Left hindlimb (tissue), 1 donor: ENCODE data around the gene SSNA1.

ENCODE experiments used
- DNase-seq: peaks from one replicate; pipeline ENCODE4 v3.0.0-alpha.2; 2018

SSNA1 gene

DNA sequence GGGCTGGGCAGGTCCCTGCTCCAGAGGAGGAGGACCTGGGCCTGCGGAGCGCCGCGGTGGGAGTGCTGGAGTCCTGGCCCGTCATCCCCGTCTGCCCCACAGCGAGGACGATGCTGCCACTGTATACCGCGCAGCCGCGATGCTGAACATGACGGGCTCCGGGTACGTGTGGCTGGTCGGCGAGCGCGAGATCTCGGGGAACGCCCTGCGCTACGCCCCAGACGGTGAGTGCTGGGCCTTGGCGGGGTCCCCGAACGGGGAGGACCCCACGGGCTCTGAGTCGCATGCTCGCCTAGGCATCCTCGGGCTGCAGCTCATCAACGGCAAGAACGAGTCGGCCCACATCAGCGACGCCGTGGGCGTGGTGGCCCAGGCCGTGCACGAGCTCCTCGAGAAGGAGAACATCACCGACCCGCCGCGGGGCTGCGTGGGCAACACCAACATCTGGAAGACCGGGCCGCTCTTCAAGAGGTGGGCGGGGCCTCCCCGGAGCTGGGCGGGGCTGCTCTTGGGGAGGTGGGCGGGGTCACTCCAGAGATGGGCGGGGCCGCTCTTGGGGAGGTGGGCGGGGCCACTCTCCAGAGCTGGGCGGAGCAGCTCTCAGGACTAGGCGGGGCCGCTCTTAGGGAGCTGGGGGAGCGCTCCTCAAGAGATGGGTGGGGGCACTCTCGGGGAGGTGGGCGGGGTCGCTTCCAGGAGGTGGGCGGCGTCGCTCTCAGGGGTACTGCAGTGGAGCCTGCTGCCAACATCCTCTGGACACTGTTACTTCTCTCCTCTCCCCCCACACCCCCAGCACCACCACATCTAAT is 31.7 kb upstream of the SSNA1 start:
- no peak for DNase-seq

DNA sequence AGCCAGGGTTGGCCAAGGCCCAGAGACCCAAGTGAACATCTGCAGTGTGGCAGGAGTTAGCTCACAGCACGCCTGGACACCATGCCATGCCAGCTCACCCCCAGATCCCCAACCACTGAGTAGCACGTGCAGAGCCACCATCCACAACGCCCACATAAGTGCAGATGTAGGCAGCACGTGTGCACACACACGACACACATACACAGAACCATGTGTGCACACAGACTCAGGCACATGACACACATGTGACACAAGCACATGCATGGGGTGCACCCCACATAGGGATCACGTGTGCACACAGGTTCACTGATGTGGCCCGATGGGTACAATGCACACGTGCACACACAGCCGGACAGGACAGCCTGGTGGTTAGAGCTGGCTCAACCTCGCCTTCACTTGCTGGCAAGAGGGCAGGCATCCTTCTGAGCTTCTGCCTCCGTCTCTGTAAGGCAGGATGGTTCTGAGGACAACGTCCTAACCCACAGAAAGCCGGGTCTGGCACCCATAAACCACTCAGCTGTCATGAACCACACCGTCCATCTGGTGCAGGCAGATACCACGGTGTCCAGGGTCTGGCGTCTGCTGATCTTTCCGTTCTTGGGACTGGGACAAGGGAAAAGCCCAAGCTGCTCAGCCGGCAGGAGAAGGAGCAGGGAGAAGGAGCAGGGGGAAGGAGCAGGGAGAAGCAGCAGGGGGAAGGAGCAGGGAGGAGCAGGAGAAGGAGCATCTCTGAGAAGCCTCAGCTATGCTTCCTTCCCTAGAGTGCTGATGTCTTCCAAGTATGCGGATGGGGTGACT is 30.7 kb upstream of the SSNA1 start:
- DNase-seq: no peak

GRCh38 chr9:137158625-137159024 is 29.9 kb upstream of the SSNA1 start:
- no peak for DNase-seq

GRCh38 chr9:137159105-137160053 is 29.1 kb upstream of the SSNA1 start:
- DNase-seq: no peak

DNA sequence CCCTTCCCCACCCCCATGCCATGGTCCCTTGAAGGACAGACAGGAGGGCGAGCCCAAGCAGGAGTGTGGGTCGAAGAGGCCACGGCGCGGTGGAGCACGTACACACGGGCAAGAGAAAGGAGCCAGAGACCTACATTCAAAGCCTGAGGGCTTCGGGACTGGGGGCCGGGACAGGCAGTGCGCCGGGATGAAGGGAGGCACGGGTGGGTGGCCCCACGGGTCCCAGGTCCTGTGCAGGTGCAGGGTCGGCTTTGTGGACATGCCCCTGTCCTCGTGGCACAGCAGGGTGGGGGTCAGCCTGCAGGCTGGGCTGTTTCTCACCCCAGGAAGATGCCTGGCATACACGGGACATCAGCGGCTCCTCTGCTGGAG is 28.4 kb upstream of the SSNA1 start:
- DNase-seq: no peak

DNA sequence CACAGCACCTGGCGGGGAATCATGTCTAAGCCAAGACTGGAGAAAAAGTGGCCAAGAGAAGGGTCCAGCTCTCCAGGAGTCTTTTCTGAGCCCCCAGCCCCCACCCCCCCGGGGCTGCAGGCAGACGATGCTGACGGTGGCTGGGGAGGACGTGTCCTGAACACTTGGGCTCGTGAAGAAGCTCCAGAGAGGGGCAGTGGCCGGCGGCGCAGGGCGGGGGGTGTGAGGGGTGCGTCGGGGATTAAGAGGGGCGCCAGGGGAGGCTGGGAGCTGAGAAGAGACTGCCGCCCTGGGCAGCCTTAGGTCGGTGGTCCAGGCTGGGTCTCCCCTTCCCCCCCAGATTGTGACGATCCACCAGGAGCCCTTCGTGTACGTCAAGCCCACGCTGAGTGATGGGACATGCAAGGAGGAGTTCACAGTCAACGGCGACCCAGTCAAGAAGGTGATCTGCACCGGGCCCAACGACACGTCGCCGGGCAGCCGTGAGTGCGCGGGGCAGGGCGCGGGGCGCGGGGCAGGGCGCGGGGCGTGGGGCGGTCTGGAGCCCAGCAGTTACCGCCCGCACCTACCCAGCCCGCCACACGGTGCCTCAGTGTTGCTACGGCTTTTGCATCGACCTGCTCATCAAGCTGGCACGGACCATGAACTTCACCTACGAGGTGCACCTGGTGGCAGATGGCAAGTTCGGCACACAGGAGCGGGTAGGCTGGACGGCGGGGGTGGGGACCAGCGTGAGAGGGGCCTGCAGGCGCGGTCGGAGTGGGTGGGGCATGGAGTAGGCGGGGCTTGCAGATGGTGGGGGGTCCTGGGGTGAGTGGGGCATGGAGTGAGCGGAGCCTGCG is 27.5 kb upstream of the SSNA1 start:
- DNase-seq: no peak

DNA sequence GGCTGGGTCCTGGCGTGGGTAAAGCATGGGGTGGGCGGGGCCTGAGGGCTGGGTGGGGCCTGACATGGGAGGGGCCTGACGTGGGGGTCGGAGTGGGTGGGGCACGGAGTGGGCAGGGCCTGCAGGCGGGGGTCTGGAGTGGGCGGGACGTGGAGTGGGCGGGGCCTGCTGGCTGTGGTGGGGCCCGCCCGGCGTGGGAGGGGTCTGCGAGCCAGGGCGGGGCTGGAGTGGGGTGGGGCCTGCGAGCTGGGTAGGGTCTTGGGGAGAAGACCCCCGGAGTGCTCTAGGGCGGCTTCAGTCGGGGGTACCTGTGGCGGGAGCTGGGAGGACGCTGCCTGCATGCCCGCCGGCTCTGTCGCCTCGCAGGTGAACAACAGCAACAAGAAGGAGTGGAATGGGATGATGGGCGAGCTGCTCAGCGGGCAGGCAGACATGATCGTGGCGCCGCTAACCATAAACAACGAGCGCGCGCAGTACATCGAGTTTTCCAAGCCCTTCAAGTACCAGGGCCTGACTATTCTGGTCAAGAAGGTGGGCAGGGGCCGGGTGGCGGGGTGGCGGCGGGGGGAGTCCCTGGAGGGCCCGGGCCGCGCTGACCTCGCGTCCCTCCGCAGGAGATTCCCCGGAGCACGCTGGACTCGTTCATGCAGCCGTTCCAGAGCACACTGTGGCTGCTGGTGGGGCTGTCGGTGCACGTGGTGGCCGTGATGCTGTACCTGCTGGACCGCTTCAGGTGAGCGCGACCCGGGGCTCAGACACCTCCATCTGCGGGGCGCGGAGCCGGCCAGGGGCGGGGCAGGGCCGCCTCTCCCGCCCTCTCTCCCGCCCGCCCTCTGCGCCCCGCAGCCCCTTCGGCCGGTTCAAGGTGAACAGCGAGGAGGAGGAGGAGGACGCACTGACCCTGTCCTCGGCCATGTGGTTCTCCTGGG is 26.7 kb upstream of the SSNA1 start:
- no peak for DNase-seq

- DNase-seq: no peak
These were observed 25.7 kb upstream of the SSNA1 start for GRCh38 chr9:137162505-137163364.

DNA sequence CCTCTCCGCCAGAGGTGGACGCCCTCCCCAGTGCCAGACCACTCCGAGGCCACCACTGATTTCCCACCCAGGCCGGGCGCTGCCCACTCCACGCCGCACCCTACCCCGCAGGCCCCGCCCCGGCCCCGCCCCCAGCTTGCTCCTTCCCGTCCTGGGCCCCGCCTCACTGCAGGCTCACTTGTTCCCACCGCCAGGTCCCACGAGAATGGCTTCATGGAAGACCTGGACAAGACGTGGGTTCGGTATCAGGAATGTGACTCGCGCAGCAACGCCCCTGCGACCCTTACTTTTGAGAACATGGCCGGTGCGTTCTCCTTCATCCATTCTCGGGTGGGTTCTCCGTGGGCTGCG is 25.1 kb upstream of the SSNA1 start:
- DNase-seq: no peak

DNA sequence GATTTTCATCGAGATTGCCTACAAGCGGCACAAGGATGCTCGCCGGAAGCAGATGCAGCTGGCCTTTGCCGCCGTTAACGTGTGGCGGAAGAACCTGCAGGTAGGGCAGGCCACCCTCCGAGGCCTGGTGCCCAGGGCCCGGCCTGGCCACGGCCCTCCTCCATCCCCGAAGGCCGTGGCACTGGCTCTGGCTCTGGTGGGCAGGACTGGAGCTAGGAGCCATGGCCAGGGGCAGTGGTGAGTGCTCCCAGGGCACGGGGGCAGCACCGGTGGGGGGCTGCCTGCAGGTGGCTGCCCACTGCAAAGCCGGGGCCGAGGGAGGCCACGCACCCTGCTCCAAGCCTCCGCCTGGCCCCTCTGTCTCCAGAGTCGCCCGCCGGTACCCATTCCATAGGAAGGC is 24.7 kb upstream of the SSNA1 start:
- DNase-seq: no peak

DNA sequence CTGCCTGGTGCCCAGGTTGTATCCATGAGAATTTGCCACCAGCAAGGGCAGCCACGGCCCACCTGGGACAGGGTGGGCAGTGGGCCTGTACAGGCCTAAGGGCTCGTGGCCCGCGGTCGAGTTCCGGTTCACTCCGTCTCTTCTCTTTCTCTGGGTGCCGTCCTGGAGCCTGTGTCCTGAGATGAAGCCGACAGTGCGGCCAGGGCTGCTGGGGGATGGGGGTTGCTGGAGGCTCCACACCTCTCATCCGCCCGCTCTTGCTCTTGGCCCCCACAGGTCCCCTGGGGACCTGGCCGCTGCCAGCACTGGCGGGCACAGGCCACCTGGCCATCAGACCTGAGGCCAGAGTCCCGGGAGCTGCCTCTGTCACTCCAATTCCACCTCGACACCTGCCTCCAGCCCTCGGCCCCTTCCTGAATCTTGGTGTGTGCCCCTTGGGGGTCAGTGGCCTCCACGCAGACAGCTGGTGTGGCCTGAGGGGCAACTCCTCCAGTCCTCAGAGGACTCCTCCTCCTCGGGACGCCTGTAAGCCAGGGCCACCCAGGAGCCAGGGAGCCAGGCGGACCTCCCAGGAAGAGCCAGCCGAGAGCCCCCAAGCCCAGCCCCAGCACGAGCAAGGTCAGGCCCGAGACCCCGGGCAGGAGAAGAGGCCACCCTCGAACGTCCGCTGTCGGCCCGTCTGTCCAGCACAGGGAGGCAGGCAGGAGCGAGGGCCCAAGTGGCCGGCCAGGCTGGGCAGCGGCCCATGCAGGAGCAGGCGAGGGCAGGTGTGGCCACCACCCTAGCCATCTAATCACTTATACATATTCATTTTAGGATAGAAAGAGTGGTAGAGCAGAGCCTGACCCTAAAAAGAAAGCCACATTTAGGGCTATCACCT is 23.9 kb upstream of the SSNA1 start:
- no peak for DNase-seq

DNA sequence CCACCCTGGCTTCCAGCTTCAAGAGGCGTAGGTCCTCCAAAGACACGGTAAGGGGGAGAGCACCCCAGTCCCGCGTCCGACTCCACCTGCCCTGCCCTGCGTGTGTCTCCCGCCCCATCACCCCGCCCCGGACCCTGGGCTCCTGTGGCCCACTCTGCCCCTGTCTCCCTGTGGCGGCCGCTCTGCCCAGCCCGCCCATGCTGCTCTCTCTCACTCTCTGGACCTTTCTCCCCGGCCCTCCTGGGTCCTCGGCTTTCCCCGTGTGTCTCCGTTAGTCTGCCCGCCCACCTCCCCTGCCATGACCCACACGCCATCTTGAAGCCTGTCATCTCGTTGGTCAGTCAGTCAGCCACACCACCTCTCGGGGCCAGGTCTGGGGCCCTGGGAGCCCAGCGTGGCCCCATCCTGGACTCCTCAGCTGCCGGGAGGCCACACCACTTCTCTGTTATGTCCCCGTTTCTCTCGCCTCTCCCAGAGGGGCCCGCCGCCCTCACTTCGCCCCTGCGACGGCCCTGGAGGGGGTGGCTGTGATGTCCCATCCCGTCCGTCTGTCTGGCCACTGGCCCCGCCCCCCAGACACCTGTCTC is 23.1 kb upstream of the SSNA1 start:
- no peak for DNase-seq

DNA sequence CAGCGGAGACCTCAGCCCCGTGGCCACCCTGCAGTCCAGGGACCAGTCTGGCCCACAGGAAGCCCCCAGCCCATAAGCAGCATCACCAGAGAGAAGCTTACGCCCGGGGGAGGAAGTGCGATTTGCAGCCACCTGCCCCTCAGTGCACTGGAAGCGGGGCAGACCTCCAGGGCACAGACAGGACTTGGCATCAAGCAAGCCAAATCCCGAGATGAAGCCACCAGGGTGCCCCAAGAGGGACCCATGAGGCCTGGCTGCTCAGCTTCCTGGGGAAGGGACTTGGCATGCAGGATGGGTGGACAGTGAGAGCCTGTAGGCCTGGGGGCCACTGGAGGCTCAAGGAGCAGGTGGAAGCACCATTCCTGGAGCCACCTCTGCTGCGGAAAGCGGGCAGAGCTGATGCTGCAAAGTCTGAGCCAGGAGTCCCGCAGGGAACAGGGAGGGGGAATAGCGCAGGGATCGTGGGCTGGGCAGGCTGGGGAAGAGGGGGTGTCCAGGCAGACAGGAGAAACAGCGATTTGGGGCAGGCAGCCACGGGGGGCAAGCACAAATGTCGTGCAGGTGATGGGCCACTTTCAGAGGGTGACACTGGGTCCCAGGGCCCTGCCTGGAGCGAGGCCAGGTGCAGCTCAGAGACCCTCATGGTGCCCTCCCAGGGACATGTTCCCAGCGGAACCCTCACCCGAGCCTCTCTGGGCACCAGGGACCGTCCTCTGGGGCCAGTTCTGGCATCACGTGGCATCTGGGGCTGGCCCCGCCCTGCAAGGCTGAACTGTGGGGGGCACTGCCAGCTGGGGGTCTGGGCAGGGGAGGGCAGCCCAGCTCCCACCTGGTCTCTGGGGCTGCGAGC is 21.9 kb upstream of the SSNA1 start:
- DNase-seq: no peak

DNA sequence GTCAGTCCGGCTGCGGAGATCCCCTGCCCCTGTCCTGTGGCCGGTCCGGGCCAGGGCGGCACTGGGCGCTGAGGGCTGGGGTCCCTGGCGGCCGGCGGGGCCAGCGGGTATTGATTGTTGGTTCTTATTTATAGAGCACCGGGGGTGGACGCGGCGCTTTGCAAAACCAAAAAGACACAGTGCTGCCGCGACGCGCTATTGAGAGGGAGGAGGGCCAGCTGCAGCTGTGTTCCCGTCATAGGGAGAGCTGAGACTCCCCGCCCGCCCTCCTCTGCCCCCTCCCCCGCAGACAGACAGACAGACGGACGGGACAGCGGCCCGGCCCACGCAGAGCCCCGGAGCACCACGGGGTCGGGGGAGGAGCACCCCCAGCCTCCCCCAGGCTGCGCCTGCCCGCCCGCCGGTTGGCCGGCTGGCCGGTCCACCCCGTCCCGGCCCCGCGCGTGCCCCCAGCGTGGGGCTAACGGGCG is 21.2 kb upstream of the SSNA1 start:
- DNase-seq: no peak

DNA sequence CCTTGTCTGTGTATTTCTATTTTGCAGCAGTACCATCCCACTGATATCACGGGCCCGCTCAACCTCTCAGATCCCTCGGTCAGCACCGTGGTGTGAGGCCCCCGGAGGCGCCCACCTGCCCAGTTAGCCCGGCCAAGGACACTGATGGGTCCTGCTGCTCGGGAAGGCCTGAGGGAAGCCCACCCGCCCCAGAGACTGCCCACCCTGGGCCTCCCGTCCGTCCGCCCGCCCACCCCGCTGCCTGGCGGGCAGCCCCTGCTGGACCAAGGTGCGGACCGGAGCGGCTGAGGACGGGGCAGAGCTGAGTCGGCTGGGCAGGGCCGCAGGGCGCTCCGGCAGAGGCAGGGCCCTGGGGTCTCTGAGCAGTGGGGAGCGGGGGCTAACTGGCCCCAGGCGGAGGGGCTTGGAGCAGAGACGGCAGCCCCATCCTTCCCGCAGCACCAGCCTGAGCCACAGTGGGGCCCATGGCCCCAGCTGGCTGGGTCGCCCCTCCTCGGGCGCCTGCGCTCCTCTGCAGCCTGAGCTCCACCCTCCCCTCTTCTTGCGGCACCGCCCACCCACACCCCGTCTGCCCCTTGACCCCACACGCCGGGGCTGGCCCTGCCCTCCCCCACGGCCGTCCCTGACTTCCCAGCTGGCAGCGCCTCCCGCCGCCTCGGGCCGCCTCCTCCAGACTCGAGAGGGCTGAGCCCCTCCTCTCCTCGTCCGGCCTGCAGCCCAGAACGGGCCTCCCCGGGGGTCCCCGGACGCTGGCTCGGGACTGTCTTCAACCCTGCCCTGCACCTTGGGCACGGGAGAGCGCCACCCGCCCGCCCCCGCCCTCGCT is 20.5 kb upstream of the SSNA1 start:
- no peak for DNase-seq

GRCh38 chr9:137168573-137168903 is 19.9 kb upstream of the SSNA1 start:
- DNase-seq: no peak
